Uterus (tissue), 4 donors: ENCODE measurements around the gene ELMO1. TPM values are rescaled to one million over a fixed set of nuclear protein-coding genes. Genes with fewer than 3 reads are reported as not detected.

Source experiments
- DNase-seq, 2 donors: peaks; one replicate each; pipeline ENCODE4 v3.0.0-alpha.2; 2019 to 2020
- H3K27ac ChIP-seq, 2 donors: fragments of 200-600 bp; sonication (generic); 1 replicate in 1 of 2; 2 replicates in 1 of 2; pipeline ENCODE4 v1.5.1; 2016 to 2018
- H3K27me3 ChIP-seq, 2 donors: fragments of 200-600 bp; sonication (generic); one replicate each; pipeline ENCODE4 v1.5.1; 2018 to 2019; ENCODE audit warnings: control low read depth in 1 of 2
- H3K36me3 ChIP-seq, 2 donors: fragments of 200-600 bp; sonication (generic); one replicate each; pipeline ENCODE4 v1.5.1; 2019; ENCODE audit warnings: control low read depth in 1 of 2
- H3K4me1 ChIP-seq, 2 donors: fragments of 200-600 bp; sonication (generic); one replicate each; pipeline ENCODE4 v1.5.1; 2018 to 2019; ENCODE audit warnings: control low read depth in 1 of 2
- H3K4me3 ChIP-seq, 2 donors: fragments of 200-600 bp; sonication (generic); 1 replicate in 1 of 2; 2 replicates in 1 of 2; pipeline ENCODE4 v1.5.1; 2018 to 2019; ENCODE audit warnings: mild to moderate bottlenecking in 1 of 2
- H3K9me3 ChIP-seq, 2 donors: fragments of 200-600 bp; sonication (generic); one replicate each; pipeline ENCODE4 v1.5.1; 2019; ENCODE audit warnings: control low read depth in 1 of 2
- CTCF ChIP-seq, 4 experiments: fragments of 200-600 bp in 2 of 4; fragments of 450-650 bp in 2 of 4; sonication (generic) in 2 of 4; IDR thresholded peaks; one replicate each; pipeline ENCODE4 v1.5.1; 2016 to 2019; ENCODE audit warnings: antibody characterized with exemption in 4 of 4, mild to moderate bottlenecking in 2 of 4, moderate library complexity in 1 of 4
- POLR2A ChIP-seq, 2 donors: fragments of 450-650 bp; IDR thresholded peaks; one replicate each; pipeline ENCODE4 v1.6.1; 2016; ENCODE audit warnings: antibody characterized with exemption in 2 of 2, mild to moderate bottlenecking in 1 of 2, moderate library complexity in 1 of 2
- intact Hi-C: fragments of 100-400 bp; cut with DNase I; formaldehyde crosslinking; loops from one replicate; pipeline ENCODE4 v1.15.1; 2023; ENCODE audit warnings: low total_unique reads
- total RNA-seq, 4 donors: library from RNA; depleted of rRNA in 3 of 4; stranded (reverse); fragments of >200 nt in 3 of 4; gene quantifications; one replicate each; pipeline versions ENCODE4 v1.1.0 to v1.2.4, GENCODE V29; 2014 to 2023
- donor health status: DM: yes; HTN: yes; CAD: no.

ELMO1 gene
- total RNA-seq, 4 donors from 2014 or later: 37.9 to 64.7 (median 55.5) TPM

GRCh38 chr7:37352974-37353948 lies 95.4 kb downstream of the ELMO1 start:
- intact Hi-C loops: no loop called here
- no peaks in the 10 kb centered on the region for H3K9me3 ChIP-seq
- H3K4me3 ChIP-seq: no peak overlapping the region
- no peak for DNase-seq
- H3K27me3 ChIP-seq: no peaks in the 10 kb centered on the region
- H3K27ac ChIP-seq: peak overlapping the region in 1 of 2 donors; percentile 72
- TF ChIP-seq CTCF (IDR thresholded peaks at IDR 0.05): no peak
- no peak for TF ChIP-seq POLR2A (IDR thresholded peaks at IDR 0.05)
- H3K4me1 ChIP-seq: no peaks in the 10 kb centered on the region
- no peaks in the 10 kb centered on the region for H3K36me3 ChIP-seq

DNA sequence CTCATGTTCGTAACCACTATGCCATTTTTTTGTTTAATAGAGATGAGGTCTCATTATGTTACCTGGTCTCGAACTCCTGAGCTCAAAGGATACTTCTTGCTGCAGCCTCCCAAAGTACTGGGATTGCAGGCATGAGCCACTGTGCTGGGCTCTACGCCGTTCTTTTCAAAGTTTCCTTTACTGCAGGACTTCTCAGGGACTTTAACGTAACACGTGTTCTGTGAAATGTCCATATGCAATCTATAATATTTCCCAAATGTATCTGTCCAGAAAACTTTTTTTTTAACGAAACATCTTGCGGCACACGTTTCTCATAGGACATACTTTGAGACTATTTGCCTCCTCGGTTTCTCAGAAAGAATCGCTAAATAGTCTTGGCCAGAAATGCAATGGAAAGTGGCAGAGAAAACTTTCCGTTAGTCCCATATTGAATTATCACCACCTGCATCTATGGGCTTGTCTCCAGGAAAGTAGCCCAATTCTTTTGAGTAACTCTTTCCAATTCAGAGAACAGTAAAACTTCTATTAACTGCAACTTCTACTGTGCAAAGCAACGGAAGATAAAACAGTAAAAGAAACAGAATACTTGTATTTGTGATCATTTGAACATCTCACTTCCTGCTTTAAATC lies 96.3 kb downstream of the ELMO1 start:
- Histone ChIP-seq H3K36me3 (no peaks in the 10 kb centered on the region), H3K27me3 (no peaks in the 10 kb centered on the region), H3K27ac (no peak overlapping the region), H3K4me3 (no peak overlapping the region), H3K9me3 (no peaks in the 10 kb centered on the region), H3K4me1 (no peaks in the 10 kb centered on the region)
- intact Hi-C loops: no loop called here
- no peak for DNase-seq
- TF ChIP-seq POLR2A (IDR thresholded peaks at IDR 0.05) (no peak), CTCF (IDR thresholded peaks at IDR 0.05) (no peak)

GRCh38 chr7:37351716-37352115 lies 96.9 kb downstream of the ELMO1 start:
- H3K9me3 ChIP-seq: no peaks in the 10 kb centered on the region
- DNase-seq: no peak
- H3K4me1 ChIP-seq: no peaks in the 10 kb centered on the region
- no peaks in the 10 kb centered on the region for H3K36me3 ChIP-seq
- no peaks in the 10 kb centered on the region for H3K27me3 ChIP-seq
- H3K27ac ChIP-seq: no peak overlapping the region
- intact Hi-C loops: no loop called here
- TF ChIP-seq POLR2A (IDR thresholded peaks at IDR 0.05): no peak
- no peak for TF ChIP-seq CTCF (IDR thresholded peaks at IDR 0.05)
- no peak overlapping the region for H3K4me3 ChIP-seq

GRCh38 chr7:37349979-37350590 lies 98.6 kb downstream of the ELMO1 start:
- no peak for TF ChIP-seq CTCF (IDR thresholded peaks at IDR 0.05)
- TF ChIP-seq POLR2A (IDR thresholded peaks at IDR 0.05): no peak
- Histone ChIP-seq H3K9me3 (no peaks in the 10 kb centered on the region), H3K4me3 (no peak overlapping the region), H3K27ac (no peak overlapping the region), H3K27me3 (no peaks in the 10 kb centered on the region), H3K4me1 (no peaks in the 10 kb centered on the region), H3K36me3 (no peaks in the 10 kb centered on the region)
- DNase-seq: no peak
- intact Hi-C loops: no loop called here

GRCh38 chr7:37348982-37349381 lies 99.7 kb downstream of the ELMO1 start:
- no peaks in the 10 kb centered on the region for H3K9me3 ChIP-seq
- TF ChIP-seq POLR2A (IDR thresholded peaks at IDR 0.05): no peak
- DNase-seq: no peak
- no peaks in the 10 kb centered on the region for H3K36me3 ChIP-seq
- H3K4me1 ChIP-seq: no peaks in the 10 kb centered on the region
- H3K27me3 ChIP-seq: no peaks in the 10 kb centered on the region
- intact Hi-C loops: no loop called here
- no peak overlapping the region for H3K27ac ChIP-seq
- H3K4me3 ChIP-seq: no peak overlapping the region
